HT1080 (cell line): Measurements from ENCODE around the gene MCTP1. TPM values are rescaled to one million over a fixed set of nuclear protein-coding genes. Genes with fewer than 3 reads are reported as not detected.

Experiments
- DNase-seq: peaks from one replicate; pipeline ENCODE4 v3.0.0-alpha.2; 2015; ENCODE audit warnings: low read depth
- total RNA-seq: library from RNA; depleted of rRNA; stranded (reverse); fragments of >200 nt; shearing (Covaris generic); gene quantifications from 2 replicates; pipeline ENCODE4 v1.2.3, GENCODE V29; 2014

Gene MCTP1
- total RNA-seq, 1 experiment from 2014 or later, result 13.9 TPM

GRCh38 chr5:94711785-94712184, 573.1 kb downstream of the MCTP1 start:
- no peak for DNase-seq

DNA sequence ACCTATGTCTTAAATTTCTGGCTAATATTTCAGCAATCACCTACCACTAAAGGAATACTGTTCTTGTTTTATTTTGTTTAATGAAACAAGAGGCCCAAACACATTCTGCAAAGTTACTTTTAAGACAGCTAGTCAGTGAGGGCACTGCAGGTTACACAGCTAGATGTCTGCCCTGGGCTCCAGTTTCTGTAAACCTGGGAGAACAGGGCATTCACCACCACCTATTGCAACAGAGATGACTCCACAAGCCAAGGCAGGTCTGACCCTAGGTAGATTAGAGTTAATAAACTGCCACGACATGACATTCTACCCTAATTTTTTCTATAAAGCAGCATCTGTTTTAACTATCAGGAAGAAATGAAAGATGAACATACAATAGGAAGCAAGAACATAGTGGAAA, 575.6 kb downstream of the MCTP1 start:
- DNase-seq, result no peak

- no peak for DNase-seq
Observed at GRCh38 chr5:94707359-94707758, 577.5 kb downstream of the MCTP1 start.

GRCh38 chr5:94705427-94705826, 579.5 kb downstream of the MCTP1 start:
- DNase-seq, result no peak

DNA sequence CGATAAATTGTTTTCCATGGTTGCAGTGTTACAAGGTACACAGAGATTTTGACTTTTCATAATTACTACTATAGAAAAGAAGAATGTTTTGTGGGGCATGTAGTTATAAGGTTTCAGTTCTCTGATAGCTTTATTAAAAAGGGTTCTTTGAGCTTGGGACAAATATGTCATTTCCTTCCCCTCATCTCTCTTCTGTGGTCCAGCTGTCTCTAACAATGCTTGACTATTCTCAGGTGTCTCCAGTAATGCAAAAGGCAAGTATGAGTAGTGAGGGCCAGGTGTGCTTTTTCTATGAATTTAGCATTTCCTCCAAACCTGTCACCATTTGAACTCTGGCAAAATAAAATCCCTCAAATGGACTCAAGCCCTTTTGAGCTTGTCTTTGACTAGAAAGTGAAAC, 582.2 kb downstream of the MCTP1 start:
- no peak for DNase-seq

GRCh38 chr5:94700592-94700991, 584.3 kb downstream of the MCTP1 start:
- DNase-seq, result peak; percentile 32

DNA sequence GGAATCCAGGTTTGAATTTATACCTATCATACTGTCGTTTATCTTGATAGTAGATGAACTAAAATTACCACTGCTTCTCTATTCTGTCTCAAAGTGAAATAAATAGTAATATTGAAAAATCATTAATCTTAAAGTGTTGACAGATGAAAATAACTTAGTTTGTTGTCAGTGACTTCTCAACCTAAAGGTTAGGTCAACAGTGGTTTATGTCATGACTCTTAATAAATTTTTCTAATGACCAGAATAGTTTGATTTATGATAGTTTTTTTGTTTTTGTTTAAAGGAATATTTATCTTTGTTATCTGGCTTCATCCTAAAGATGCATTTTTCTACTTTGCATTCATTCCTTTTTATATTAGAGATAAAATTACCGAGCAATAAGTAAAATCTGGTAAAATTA, 585.3 kb downstream of the MCTP1 start:
- no peak for DNase-seq

DNA sequence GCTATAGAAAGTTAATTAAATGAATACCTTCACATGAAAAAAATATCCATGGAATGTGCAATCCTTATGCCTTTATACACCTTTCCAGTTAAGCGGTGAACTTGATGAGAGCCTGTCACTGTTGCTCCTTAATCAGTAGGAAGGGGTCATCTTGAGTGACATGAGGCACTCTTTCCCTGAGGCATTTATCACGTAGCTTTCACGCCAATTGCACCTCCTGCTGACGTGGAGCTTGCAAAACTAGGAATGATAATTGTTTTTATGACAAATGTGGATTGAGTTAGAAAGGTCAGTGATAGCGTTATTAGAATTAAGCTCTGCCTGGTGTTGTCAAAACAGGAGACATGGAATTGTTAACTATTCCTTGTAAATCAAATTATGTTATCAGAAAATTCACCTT, 586.7 kb downstream of the MCTP1 start:
- no peak for DNase-seq

- DNase-seq, result no peak
Observed at GRCh38 chr5:94694671-94695070, 590.2 kb downstream of the MCTP1 start.

DNA sequence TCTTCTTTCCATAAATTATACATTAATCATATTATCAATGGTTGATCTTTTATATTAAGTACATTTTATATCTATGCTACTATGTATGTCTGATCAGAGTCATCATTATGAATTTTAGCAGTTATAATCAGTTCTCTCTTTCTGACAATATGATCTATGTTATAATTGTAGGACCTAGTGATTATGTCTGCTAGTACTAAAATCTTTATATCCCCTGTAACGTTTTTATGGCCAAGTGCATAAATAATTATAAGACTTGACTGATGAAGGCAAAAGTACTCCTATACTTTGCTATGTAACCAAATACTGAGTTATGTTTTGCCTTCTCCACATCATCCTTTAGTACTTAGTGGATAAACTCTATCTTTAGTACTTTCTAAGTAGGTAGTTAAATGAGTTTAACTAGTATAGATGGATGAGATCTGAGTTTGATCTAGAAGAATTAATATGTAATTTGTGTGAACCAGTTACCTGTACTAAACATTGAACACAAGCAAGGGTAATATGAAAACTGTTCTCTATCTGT, 591.0 kb downstream of the MCTP1 start:
- DNase-seq, result no peak

GRCh38 chr5:94693043-94693822, 591.7 kb downstream of the MCTP1 start:
- DNase-seq, result peak; percentile 81

- no peak for DNase-seq
Observed at GRCh38 chr5:94692581-94692980, 592.3 kb downstream of the MCTP1 start.

- peak; percentile 69 for DNase-seq
Observed at GRCh38 chr5:94691949-94692348, 592.9 kb downstream of the MCTP1 start.

- no peak for DNase-seq
Observed at GRCh38 chr5:94691291-94691690, 593.6 kb downstream of the MCTP1 start.

DNA sequence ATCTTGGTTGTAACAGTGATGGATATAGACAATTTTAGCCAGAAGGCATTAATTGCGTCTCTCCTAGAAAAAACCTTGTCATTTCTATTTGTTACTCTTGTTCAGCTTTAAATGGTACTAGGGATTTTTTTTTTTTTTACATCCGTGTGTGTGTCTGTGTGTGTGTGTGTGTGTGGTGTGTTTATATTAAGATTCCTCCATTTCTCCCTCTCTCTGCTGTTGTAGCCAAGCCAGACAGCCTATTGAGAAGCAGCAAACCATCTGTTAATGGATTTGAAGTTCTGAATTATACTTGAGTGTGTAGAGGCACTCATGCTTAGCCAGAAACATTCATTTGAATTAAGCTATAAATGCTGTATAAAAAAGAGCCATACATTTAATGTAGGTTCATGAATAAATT, 594.1 kb downstream of the MCTP1 start:
- DNase-seq, result no peak

GRCh38 chr5:94689908-94690307, 595.0 kb downstream of the MCTP1 start:
- DNase-seq, result no peak

DNA sequence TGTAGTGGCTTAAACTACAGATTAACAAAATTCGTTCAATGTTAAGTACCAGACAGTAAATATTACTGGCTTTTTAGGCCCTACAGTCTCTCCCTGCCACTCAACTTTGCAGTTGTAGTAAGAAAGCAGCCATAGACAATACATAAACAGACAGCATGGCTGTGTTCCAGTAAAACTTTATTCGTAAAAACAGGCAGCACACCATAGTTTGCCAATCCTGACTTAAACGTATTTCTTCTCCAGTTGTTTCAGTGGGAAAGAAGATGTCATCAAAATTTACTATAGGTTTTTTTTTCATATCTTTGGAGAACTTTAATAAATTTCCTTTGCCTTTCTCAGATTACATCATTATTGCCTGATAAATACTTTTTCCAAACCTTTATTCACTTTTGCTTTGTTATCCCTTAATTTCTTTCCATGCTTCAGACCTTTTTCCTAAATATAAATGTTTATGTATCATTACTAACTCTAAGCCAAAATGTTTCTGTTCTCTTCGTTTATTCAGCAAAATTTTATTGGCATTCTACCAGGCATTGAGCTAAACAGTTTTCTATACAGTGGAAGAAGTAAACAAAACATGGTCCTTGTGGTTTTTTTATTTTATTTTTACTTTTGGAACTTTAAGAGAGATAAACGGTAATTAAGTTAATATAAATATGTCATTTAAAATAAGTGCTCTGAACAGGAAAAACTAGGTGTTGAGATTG, 601.9 kb downstream of the MCTP1 start:
- no peak for DNase-seq

GRCh38 chr5:94675965-94676618, 608.8 kb downstream of the MCTP1 start:
- DNase-seq, result no peak

DNA sequence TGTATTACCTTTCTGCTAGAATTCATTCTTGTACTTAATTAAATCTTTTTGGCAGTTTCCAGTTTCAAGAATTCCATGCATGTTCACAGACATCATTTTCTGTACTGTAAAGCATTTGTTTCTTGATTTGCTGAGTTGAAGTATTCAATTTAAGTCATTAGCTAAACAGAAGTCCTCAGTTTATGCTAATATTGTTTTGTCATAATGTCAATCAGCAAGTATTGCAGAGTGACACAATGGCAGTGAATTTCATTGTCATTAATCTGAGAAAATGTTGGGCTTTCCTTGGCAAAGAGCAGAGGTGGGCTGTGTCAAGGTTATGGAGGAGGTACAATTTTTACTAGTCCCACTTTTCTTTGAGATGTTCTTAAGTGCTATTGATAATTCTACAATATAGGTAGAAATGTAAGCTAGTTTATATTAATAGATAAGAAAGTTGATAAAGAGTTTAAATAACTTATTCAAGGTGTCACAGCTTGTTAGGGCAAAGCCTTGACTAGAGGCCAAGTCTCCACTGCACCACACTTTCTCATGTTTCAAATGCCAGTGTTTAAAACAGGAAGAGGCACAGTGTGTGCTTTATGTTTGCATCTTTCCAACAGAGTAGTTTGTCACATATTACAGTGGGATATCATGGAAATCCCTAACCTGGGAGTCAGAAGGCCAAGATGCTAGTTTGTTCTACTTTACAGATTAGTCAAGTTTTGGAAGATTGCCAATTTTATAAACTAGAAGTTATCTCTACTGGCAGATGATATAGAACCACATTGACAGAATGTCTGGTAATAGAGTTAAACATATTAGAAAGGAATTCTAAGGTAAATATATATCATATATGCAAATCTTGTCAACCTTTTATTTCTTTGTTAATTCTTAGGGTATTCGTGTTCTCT, 610.2 kb downstream of the MCTP1 start:
- DNase-seq, result peak; percentile 9

GRCh38 chr5:94672746-94673145, 612.1 kb downstream of the MCTP1 start:
- no peak for DNase-seq

- no peak for DNase-seq
Observed at GRCh38 chr5:94670726-94671125, 614.2 kb downstream of the MCTP1 start.
